ENCODE data around the gene CDRT15L2.
"Not testable (repeated sequence)": the region's sequence is repeated elsewhere in the genome, so short reads cannot be mapped to it uniquely, and the experiment has no call there.

DNA sequence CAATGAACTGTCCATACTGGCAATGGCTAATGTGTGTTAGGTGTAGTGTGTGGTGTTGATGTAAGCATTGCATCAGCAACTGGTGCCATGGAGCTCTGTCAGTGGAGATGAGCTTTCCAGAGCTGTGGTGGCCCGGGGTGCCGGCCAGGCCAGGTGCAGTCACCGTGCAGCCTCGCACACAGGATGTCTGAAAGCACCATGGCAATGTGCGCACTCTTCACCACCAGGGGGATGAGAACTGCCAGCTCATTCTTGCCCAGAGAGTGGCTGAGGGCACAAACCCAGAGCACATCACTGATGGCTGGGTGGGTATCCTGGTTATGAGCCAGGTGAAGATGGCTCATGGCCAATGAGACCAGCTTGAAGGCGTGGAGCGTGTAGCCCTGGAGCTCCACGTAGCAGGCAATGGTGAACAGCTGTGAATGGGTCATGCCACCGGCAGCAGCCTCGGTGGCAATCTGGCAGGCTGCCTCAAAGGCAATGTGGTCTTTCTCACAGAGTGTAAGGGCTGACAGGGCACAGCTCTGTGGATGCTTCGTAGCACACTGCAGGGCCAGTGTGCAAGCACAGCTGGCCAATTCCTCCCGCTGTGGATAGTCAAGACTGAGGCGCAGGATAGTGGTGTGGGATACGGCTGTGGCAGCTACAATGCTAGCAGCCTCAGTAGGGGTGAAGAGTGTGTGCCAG, 4.5 kb downstream of the CDRT15L2 start:
- TF ChIP-seq, protein P1, sequence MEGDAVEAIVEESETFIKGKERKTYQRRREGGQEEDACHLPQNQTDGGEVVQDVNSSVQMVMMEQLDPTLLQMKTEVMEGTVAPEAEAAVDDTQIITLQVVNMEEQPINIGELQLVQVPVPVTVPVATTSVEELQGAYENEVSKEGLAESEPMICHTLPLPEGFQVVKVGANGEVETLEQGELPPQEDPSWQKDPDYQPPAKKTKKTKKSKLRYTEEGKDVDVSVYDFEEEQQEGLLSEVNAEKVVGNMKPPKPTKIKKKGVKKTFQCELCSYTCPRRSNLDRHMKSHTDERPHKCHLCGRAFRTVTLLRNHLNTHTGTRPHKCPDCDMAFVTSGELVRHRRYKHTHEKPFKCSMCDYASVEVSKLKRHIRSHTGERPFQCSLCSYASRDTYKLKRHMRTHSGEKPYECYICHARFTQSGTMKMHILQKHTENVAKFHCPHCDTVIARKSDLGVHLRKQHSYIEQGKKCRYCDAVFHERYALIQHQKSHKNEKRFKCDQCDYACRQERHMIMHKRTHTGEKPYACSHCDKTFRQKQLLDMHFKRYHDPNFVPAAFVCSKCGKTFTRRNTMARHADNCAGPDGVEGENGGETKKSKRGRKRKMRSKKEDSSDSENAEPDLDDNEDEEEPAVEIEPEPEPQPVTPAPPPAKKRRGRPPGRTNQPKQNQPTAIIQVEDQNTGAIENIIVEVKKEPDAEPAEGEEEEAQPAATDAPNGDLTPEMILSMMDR (IDR thresholded peaks at IDR 0.05) = not testable (repeated sequence)
- TF ChIP-seq POLR2A (IDR thresholded peaks at IDR 0.05) = not testable (repeated sequence)
